NCI-H1436 treated with DMSO at 0.1 percent for 48 hours (cell line): ENCODE results near the gene RBM23.
"Not testable (repeated sequence)": the region's sequence is repeated elsewhere in the genome, so short reads cannot be mapped to it uniquely, and the experiment has no call there.

Experiments used
- DNase-seq: peaks from one replicate; lab custom pipeline; 2025; lab: John Stamatoyannopoulos, UW

Gene RBM23

GRCh38 chr14:22915886-22916521 lies 2.9 kb downstream of the RBM23 start:
- no peak for DNase-seq

- DNase-seq, result not testable (repeated sequence)
These were observed 4.1 kb downstream of the RBM23 start for GRCh38 chr14:22914836-22915235.

GRCh38 chr14:22910916-22911315 lies 8.0 kb downstream of the RBM23 start:
- DNase-seq, result no peak

- DNase-seq, result no peak
These were observed 10.3 kb downstream of the RBM23 start for GRCh38 chr14:22908601-22909000.

GRCh38 chr14:22907429-22907828 lies 11.5 kb downstream of the RBM23 start:
- DNase-seq, result no peak

GRCh38 chr14:22906073-22906472 lies 12.9 kb downstream of the RBM23 start:
- DNase-seq, result no peak

- DNase-seq, result no peak
These were observed 13.3 kb downstream of the RBM23 start for GRCh38 chr14:22905627-22906026.

GRCh38 chr14:22903742-22904087 lies 15.2 kb downstream of the RBM23 start:
- no peak for DNase-seq

- DNase-seq, result no peak
These were observed 17.1 kb downstream of the RBM23 start for GRCh38 chr14:22901799-22902198.

GRCh38 chr14:22900081-22900799 lies 18.7 kb downstream of the RBM23 start:
- DNase-seq, result no peak

- no peak for DNase-seq
These were observed 20.5 kb downstream of the RBM23 start for GRCh38 chr14:22898302-22899090.

GRCh38 chr14:22897357-22897756 lies 21.6 kb downstream of the RBM23 start:
- no peak for DNase-seq

- DNase-seq, result no peak
These were observed 22.2 kb downstream of the RBM23 start for GRCh38 chr14:22896760-22897159.

- no peak for DNase-seq
These were observed 22.6 kb downstream of the RBM23 start for GRCh38 chr14:22896356-22896755.

GRCh38 chr14:22895402-22895801 lies 23.5 kb downstream of the RBM23 start:
- no peak for DNase-seq

GRCh38 chr14:22893706-22894105 lies 25.2 kb downstream of the RBM23 start:
- no peak for DNase-seq

- DNase-seq, result no peak
These were observed 26.5 kb downstream of the RBM23 start for GRCh38 chr14:22892488-22892887.

- DNase-seq, result no peak
These were observed 28.5 kb downstream of the RBM23 start for GRCh38 chr14:22890416-22890815.

- no peak for DNase-seq
These were observed 30.3 kb downstream of the RBM23 start for GRCh38 chr14:22888662-22889061.

GRCh38 chr14:22887990-22888378 lies 31.0 kb downstream of the RBM23 start:
- peak; percentile 5 for DNase-seq

- peak; percentile 74 for DNase-seq
These were observed 31.5 kb downstream of the RBM23 start for GRCh38 chr14:22887260-22887989.

- DNase-seq, result peak; percentile 39
These were observed 32.3 kb downstream of the RBM23 start for GRCh38 chr14:22886500-22887259.
